HCT116 (cell line): Measurements from ENCODE around the gene STRBP. TPM values are rescaled to one million over a fixed set of nuclear protein-coding genes. Genes with fewer than 3 reads are reported as not detected.

Experiments
- ATAC-seq: fragments of 200-7000 bp; cut with Tn5 transposase; 2 replicates; pipeline ENCODE4 v1.9.1; 2020; ENCODE audit warnings: mild to moderate bottlenecking, moderate library complexity
- BruUV-seq: library from RNA; stranded (reverse); fragments of 400-500 nt; replicated peaks from 2 replicates; lab custom pipeline; 2021; lab: Mats Ljungman, UMichigan
- CTCF ChIA-PET: fragments of 300-600 bp; sonication (Branson Sonifier 250); formaldehyde crosslinking; loops from one replicate; lab custom pipeline; 2021; ENCODE audit warnings: antibody characterized with exemption; lab: Charles Lee
- POLR2A ChIA-PET: fragments of 300-600, 350-600 bp; sonication (Branson Sonifier 250); formaldehyde crosslinking; loops from one replicate; lab custom pipeline; 2021; ENCODE audit warnings: antibody characterized with exemption; lab: Charles Lee
- RAD21 ChIA-PET, 2 experiments: fragments of 300-600 bp; sonication (Branson Sonifier 250); formaldehyde crosslinking; loops; one replicate each; lab custom pipeline; 2023; ENCODE audit warnings: low total read pairs in 2 of 2; ENCODE audit not compliant: uncharacterized antibody in 2 of 2, unreplicated experiment in 2 of 2, low non-redundant PET in 1 of 2; lab: Charles Lee
- DNase-seq: peaks from one replicate; pipeline ENCODE4 v3.0.0-alpha.2; 2010; ENCODE audit warnings: low read depth, low spot score
- H2AFZ ChIP-seq: fragments of 200-600 bp; shearing (Covaris generic), sonication (generic); 2 replicates; pipeline ENCODE4 v1.6.1; 2017; ENCODE audit warnings: low read depth, mixed run types, mixed read lengths, antibody characterized with exemption, low read length; ENCODE audit not compliant: poor library complexity, severe bottlenecking
- H3K27ac ChIP-seq: 2 replicates; pipeline ENCODE4 v1.5.1; 2012; ENCODE audit warnings: low read depth, low read length
- H3K27me3 ChIP-seq: fragments of 200-600 bp; sonication (generic); 2 replicates; pipeline ENCODE4 v1.6.1; 2016; ENCODE audit warnings: mixed run types, low read length, mixed read lengths; ENCODE audit not compliant: insufficient read depth
- H3K36me3 ChIP-seq, 2 experiments: fragments of 200-500 bp in 1 of 2; fragments of 200-600 bp in 1 of 2; sonication (Bioruptor generic) in 1 of 2; sonication (generic) in 1 of 2; 2 replicates each; pipeline versions ENCODE4 v1.5.1 to v1.6.1; 2014 to 2016; ENCODE audit warnings: low read length in 2 of 2, inconsistent platforms in 1 of 2, mixed read lengths in 1 of 2, mixed run types in 1 of 2; ENCODE audit not compliant: insufficient read depth in 2 of 2, control insufficient read depth in 1 of 2
- H3K4me1 ChIP-seq, 2 experiments: fragments of 200-600 bp in 1 of 2; sonication (generic) in 1 of 2; 2 replicates each; pipeline versions ENCODE4 v1.5.1 to v1.6.1; 2012 to 2017; ENCODE audit warnings: low read length in 2 of 2, inconsistent platforms in 1 of 2, mild to moderate bottlenecking in 1 of 2, mixed read lengths in 1 of 2, mixed run types in 1 of 2, moderate library complexity in 1 of 2; ENCODE audit not compliant: insufficient read depth in 2 of 2, control insufficient read depth in 1 of 2
- H3K4me2 ChIP-seq: fragments of 200-600 bp; sonication (generic); 2 replicates; pipeline ENCODE4 v1.6.1; 2017; ENCODE audit warnings: mixed run types, low read length, mixed read lengths
- H3K4me3 ChIP-seq, 2 experiments: fragments of 200-600 bp in 1 of 2; sonication (generic) in 1 of 2; replicated peaks in 1 of 2; 2 replicates each; pipeline ENCODE4 v1.5.1; 2011 to 2016; ENCODE audit warnings: low read length in 2 of 2, control low read depth in 1 of 2, low read depth in 1 of 2, mild to moderate bottlenecking in 1 of 2, mixed read lengths in 1 of 2, mixed run types in 1 of 2
- H3K79me2 ChIP-seq: fragments of 200-600 bp; sonication (generic); 2 replicates; pipeline ENCODE4 v1.6.1; 2017; ENCODE audit warnings: mild to moderate bottlenecking, mixed run types, low read length, moderate library complexity, mixed read lengths; ENCODE audit not compliant: insufficient read depth
- H3K9ac ChIP-seq: fragments of 200-600 bp; sonication (generic); 2 replicates; pipeline ENCODE4 v1.6.1; 2016; ENCODE audit warnings: low read length, mixed read lengths
- H3K9me2 ChIP-seq: fragments of 200-600 bp; sonication (generic), shearing (Covaris generic); 2 replicates; pipeline ENCODE4 v1.6.1; 2017; ENCODE audit warnings: mixed run types, mild to moderate bottlenecking, moderate library complexity; ENCODE audit not compliant: insufficient read depth
- H3K9me3 ChIP-seq, 2 experiments: fragments of 200-500 bp in 1 of 2; fragments of 200-600 bp in 1 of 2; sonication (Bioruptor generic) in 1 of 2; sonication (generic) in 1 of 2; 2 replicates each; pipeline ENCODE4 v1.6.1; 2014 to 2017; ENCODE audit warnings: low read length in 2 of 2, mixed read lengths in 2 of 2, inconsistent platforms in 1 of 2, low read depth in 1 of 2, mild to moderate bottlenecking in 1 of 2, mixed run types in 1 of 2, moderate library complexity in 1 of 2; ENCODE audit not compliant: control insufficient read depth in 1 of 2, insufficient read depth in 1 of 2
- H4K20me1 ChIP-seq: fragments of 200-600 bp; sonication (generic), shearing (Covaris generic); 2 replicates; pipeline ENCODE4 v1.6.1; 2017; ENCODE audit warnings: mixed run types, mild to moderate bottlenecking, moderate library complexity; ENCODE audit not compliant: insufficient read depth
- CBX3 ChIP-seq: IDR thresholded peaks from 2 replicates; pipeline ENCODE4 v1.6.1; 2012; ENCODE audit warnings: low read depth
- EGR1 ChIP-seq: IDR thresholded peaks from 2 replicates; pipeline ENCODE4 v1.6.1; 2012; ENCODE audit warnings: low read depth
- ELF1 ChIP-seq: IDR thresholded peaks from 2 replicates; pipeline ENCODE4 v1.6.1; 2012; ENCODE audit warnings: low read depth, borderline replicate concordance
- EZH2 ChIP-seq: fragments of 200-600 bp; sonication (generic); IDR thresholded peaks from 2 replicates; pipeline ENCODE4 v1.6.1; 2017; ENCODE audit warnings: antibody characterized with exemption, mixed run types
- EZH2phosphoT487 ChIP-seq: fragments of 200-600 bp; IDR thresholded peaks from 2 replicates; pipeline ENCODE4 v1.6.1; 2018; ENCODE audit warnings: antibody characterized with exemption, borderline replicate concordance
- FOSL1 ChIP-seq: IDR thresholded peaks from 2 replicates; pipeline ENCODE4 v1.6.1; 2012; ENCODE audit warnings: low read depth
- JUND ChIP-seq: IDR thresholded peaks from 2 replicates; pipeline ENCODE4 v1.6.1; 2012
- POLR2A ChIP-seq: IDR thresholded peaks from 2 replicates; pipeline ENCODE4 v1.7.0; 2011; ENCODE audit warnings: borderline replicate concordance; ENCODE audit not compliant: insufficient read depth, insufficient read length; ENCODE audit errors: extremely low read depth
- POLR2AphosphoS5 ChIP-seq: IDR thresholded peaks from 2 replicates; pipeline ENCODE4 v1.6.1; 2011; ENCODE audit warnings: mild to moderate bottlenecking, low read depth, low read length, moderate library complexity
- RAD21 ChIP-seq: IDR thresholded peaks from 2 replicates; pipeline ENCODE4 v1.6.1; 2012; ENCODE audit warnings: low read depth, mild to moderate bottlenecking
- SIN3A ChIP-seq: IDR thresholded peaks from 2 replicates; pipeline ENCODE4 v1.6.1; 2012; ENCODE audit warnings: low read depth
- SP1 ChIP-seq: IDR thresholded peaks from 2 replicates; pipeline ENCODE4 v1.6.1; 2012; ENCODE audit warnings: low read depth
- SRF ChIP-seq: IDR thresholded peaks from 2 replicates; pipeline ENCODE4 v1.6.1; 2012; ENCODE audit warnings: low read depth
- YY1 ChIP-seq: IDR thresholded peaks from 2 replicates; pipeline ENCODE4 v1.6.1; 2011; ENCODE audit warnings: low read length, low read depth, moderate library complexity, mild to moderate bottlenecking; ENCODE audit not compliant: insufficient replicate concordance; ENCODE audit errors: extremely low read depth
- ZFX ChIP-seq: fragments of 450-650 bp; IDR thresholded peaks from 2 replicates; pipeline ENCODE4 v1.6.1; 2017
- ZNF274 ChIP-seq: fragments of 200-500 bp; sonication (Bioruptor generic); IDR thresholded peaks from 2 replicates; pipeline ENCODE4 v1.6.1; 2014; ENCODE audit warnings: mild to moderate bottlenecking, low read depth, low read length, inconsistent platforms
- intact Hi-C: fragments of 100-400 bp; cut with micrococcal nuclease; formaldehyde crosslinking; loops from 2 replicates; pipeline ENCODE4 v1.10.0; 2022
- total RNA-seq: library from RNA; stranded (reverse); gene quantifications from one replicate; pipeline ENCODE4 v1.2.1, GENCODE V29; 2021; ENCODE audit not compliant: unreplicated experiment
- TF ChIP-seq, protein P1 (sequence below): IDR thresholded peaks from 2 replicates; pipeline ENCODE4 v1.6.1; 2012
- TF ChIP-seq, protein P2 (sequence below), 3 experiments: fragments of 200-600 bp in 1 of 3; sonication (generic) in 1 of 3; IDR thresholded peaks in 2 of 3; conservative IDR thresholded peaks in 1 of 3; 2 replicates each; pipeline ENCODE4 v1.5.1; 2012 to 2017; ENCODE audit warnings: low read depth in 2 of 3, low read length in 2 of 3, antibody characterized with exemption in 1 of 3, borderline replicate concordance in 1 of 3, control low read depth in 1 of 3, mild to moderate bottlenecking in 1 of 3, mixed read lengths in 1 of 3, mixed run types in 1 of 3, moderate library complexity in 1 of 3; ENCODE audit not compliant: insufficient read depth in 1 of 3
- TF ChIP-seq, protein P3 (sequence below): IDR thresholded peaks from 2 replicates; pipeline ENCODE4 v1.6.1; 2012; ENCODE audit warnings: low read depth
- TF ChIP-seq, protein P4 (sequence below): IDR thresholded peaks from 2 replicates; pipeline ENCODE4 v1.6.1; 2012

Gene STRBP
- total RNA-seq, 1 experiment from 2014 or later, result 30.4 TPM

DNA sequence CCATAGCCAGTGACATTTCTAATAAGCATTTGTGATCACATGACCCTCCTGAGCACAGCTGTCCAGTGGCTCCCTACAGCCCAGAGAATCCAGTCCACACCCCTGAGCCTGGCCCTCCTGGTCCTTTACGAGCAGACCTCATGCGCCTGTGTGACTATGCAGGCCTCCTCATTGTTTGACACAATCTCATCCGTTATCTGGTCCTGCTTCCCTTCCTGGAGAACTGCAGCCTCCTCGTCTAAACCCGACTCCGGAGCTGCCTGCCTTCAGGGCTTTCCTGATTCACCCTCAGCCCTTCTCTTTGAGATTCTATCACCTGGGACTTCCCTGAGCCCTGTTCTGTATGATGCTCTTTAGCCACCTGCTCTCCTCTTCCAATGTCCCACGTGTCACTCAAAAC is 155.2 kb downstream of the STRBP start:
- Histone ChIP-seq H3K27ac (no peak overlapping the region), H3K9me3 (no peaks in the 10 kb centered on the region), H3K27me3 (no peaks in the 10 kb centered on the region), H2AFZ (no peak overlapping the region), H3K9me2 (no peaks in the 10 kb centered on the region), H3K36me3 (peaks cover 0 to 6% of the 10 kb centered on the region in 2 experiments; a peak in 1 of 4 replicates), H3K9ac (no peak overlapping the region), H3K4me2 (no peak overlapping the region), H3K79me2 (no peaks in the 10 kb centered on the region), H4K20me1 (no peaks in the 10 kb centered on the region)
- intact Hi-C loops, result no loop called here
- CTCF ChIA-PET, result interaction anchor here (1.7 kb wide), 1 partner anchor 237 kb away, joined by 5 read pairs; no protein-coding TSS in a partner anchor
- no peak; the same call in 1 of the 2 replicates for ATAC-seq
- no TSS peak for BruUV-seq
- no peak for DNase-seq
- POLR2A ChIA-PET, result no interaction called here
- RAD21 ChIA-PET, result no interaction called here
- TF ChIP-seq YY1, result no peak
- no peak for TF ChIP-seq SP1
- TF ChIP-seq ZNF274, result no peak
- no peak for TF ChIP-seq JUND
- no peak for TF ChIP-seq ZFX
- no peak for TF ChIP-seq EGR1
- TF ChIP-seq, protein P1, sequence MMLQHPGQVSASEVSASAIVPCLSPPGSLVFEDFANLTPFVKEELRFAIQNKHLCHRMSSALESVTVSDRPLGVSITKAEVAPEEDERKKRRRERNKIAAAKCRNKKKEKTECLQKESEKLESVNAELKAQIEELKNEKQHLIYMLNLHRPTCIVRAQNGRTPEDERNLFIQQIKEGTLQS, result no peak
- TF ChIP-seq, protein P2, sequence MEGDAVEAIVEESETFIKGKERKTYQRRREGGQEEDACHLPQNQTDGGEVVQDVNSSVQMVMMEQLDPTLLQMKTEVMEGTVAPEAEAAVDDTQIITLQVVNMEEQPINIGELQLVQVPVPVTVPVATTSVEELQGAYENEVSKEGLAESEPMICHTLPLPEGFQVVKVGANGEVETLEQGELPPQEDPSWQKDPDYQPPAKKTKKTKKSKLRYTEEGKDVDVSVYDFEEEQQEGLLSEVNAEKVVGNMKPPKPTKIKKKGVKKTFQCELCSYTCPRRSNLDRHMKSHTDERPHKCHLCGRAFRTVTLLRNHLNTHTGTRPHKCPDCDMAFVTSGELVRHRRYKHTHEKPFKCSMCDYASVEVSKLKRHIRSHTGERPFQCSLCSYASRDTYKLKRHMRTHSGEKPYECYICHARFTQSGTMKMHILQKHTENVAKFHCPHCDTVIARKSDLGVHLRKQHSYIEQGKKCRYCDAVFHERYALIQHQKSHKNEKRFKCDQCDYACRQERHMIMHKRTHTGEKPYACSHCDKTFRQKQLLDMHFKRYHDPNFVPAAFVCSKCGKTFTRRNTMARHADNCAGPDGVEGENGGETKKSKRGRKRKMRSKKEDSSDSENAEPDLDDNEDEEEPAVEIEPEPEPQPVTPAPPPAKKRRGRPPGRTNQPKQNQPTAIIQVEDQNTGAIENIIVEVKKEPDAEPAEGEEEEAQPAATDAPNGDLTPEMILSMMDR (IDR thresholded peaks at IDR 0.05 in 2 of 3, conservative IDR thresholded peaks at IDR 0.05 in 1 of 3; ENCODE audit: borderline replicate concordance in 1 of 3, insufficient read depth in 1 of 3, low read depth in 2 of 3, low read length in 2 of 3), result no peak
- TF ChIP-seq, protein P3, sequence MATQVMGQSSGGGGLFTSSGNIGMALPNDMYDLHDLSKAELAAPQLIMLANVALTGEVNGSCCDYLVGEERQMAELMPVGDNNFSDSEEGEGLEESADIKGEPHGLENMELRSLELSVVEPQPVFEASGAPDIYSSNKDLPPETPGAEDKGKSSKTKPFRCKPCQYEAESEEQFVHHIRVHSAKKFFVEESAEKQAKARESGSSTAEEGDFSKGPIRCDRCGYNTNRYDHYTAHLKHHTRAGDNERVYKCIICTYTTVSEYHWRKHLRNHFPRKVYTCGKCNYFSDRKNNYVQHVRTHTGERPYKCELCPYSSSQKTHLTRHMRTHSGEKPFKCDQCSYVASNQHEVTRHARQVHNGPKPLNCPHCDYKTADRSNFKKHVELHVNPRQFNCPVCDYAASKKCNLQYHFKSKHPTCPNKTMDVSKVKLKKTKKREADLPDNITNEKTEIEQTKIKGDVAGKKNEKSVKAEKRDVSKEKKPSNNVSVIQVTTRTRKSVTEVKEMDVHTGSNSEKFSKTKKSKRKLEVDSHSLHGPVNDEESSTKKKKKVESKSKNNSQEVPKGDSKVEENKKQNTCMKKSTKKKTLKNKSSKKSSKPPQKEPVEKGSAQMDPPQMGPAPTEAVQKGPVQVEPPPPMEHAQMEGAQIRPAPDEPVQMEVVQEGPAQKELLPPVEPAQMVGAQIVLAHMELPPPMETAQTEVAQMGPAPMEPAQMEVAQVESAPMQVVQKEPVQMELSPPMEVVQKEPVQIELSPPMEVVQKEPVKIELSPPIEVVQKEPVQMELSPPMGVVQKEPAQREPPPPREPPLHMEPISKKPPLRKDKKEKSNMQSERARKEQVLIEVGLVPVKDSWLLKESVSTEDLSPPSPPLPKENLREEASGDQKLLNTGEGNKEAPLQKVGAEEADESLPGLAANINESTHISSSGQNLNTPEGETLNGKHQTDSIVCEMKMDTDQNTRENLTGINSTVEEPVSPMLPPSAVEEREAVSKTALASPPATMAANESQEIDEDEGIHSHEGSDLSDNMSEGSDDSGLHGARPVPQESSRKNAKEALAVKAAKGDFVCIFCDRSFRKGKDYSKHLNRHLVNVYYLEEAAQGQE, result no peak
- TF ChIP-seq, protein P4, sequence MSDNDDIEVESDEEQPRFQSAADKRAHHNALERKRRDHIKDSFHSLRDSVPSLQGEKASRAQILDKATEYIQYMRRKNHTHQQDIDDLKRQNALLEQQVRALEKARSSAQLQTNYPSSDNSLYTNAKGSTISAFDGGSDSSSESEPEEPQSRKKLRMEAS, result no peak
- TF ChIP-seq POLR2AphosphoS5, result no peak
- TF ChIP-seq FOSL1, result no peak
- no peak for TF ChIP-seq SRF
- no peak for TF ChIP-seq ELF1
- no peak for TF ChIP-seq EZH2
- no peak for TF ChIP-seq POLR2A
- no peak for TF ChIP-seq SIN3A
- TF ChIP-seq RAD21, result no peak
- TF ChIP-seq CBX3, result no peak
- TF ChIP-seq EZH2phosphoT487, result no peak
- TF ChIP-seq, all 23 proteins: peak for 0
- Histone ChIP-seq H3K4me1 (no peaks in the 10 kb centered on the region), H3K4me3 (no peak overlapping the region)
